ENCODE measurements around the gene TMIGD3. TPM values are rescaled to one million over a fixed set of nuclear protein-coding genes. Genes with fewer than 3 reads are reported as not detected.

TMIGD3 gene
- total RNA-seq, 1 experiment from 2014 or later, result not detected

DNA sequence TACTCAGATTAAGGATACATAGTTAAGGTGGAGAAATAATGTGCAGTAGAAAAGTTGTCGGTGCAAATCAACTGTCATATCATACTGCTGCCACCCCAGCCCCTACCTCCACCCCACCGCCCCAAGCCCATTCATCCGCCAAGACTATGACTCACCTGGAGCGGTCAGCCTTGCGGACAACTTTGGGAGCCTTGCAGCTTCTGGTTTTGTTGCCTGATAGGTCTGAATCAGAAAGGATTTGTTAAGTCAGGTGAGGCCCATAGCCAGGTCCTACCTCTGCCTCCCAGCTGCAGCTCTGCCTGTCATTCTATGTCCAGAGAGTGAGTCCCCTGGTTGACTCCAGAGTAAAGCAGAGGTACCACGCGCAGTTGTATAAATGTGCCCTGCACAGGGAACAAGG is 17.0 kb downstream of the TMIGD3 start (continued):
- TF ChIP-seq, protein P1, sequence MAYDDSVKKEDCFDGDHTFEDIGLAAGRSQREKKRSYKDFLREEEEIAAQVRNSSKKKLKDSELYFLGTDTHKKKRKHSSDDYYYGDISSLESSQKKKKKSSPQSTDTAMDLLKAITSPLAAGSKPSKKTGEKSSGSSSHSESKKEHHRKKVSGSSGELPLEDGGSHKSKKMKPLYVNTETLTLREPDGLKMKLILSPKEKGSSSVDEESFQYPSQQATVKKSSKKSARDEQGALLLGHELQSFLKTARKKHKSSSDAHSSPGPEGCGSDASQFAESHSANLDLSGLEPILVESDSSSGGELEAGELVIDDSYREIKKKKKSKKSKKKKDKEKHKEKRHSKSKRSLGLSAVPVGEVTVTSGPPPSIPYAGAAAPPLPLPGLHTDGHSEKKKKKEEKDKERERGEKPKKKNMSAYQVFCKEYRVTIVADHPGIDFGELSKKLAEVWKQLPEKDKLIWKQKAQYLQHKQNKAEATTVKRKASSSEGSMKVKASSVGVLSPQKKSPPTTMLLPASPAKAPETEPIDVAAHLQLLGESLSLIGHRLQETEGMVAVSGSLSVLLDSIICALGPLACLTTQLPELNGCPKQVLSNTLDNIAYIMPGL (CRISPR knock-in tag; IDR thresholded peaks at IDR 0.05), result no peak
- TF ChIP-seq, protein P2, sequence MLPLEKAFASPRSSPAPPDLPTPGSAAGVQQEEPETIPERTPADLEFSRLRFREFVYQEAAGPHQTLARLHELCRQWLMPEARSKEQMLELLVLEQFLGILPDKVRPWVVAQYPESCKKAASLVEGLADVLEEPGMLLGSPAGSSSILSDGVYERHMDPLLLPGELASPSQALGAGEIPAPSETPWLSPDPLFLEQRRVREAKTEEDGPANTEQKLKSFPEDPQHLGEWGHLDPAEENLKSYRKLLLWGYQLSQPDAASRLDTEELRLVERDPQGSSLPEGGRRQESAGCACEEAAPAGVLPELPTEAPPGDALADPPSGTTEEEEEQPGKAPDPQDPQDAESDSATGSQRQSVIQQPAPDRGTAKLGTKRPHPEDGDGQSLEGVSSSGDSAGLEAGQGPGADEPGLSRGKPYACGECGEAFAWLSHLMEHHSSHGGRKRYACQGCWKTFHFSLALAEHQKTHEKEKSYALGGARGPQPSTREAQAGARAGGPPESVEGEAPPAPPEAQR (CRISPR knock-in tag; IDR thresholded peaks at IDR 0.05), result no peak
- TF ChIP-seq, protein P3, sequence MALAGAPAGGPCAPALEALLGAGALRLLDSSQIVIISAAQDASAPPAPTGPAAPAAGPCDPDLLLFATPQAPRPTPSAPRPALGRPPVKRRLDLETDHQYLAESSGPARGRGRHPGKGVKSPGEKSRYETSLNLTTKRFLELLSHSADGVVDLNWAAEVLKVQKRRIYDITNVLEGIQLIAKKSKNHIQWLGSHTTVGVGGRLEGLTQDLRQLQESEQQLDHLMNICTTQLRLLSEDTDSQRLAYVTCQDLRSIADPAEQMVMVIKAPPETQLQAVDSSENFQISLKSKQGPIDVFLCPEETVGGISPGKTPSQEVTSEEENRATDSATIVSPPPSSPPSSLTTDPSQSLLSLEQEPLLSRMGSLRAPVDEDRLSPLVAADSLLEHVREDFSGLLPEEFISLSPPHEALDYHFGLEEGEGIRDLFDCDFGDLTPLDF (CRISPR knock-in tag; IDR thresholded peaks at IDR 0.05), result no peak

DNA sequence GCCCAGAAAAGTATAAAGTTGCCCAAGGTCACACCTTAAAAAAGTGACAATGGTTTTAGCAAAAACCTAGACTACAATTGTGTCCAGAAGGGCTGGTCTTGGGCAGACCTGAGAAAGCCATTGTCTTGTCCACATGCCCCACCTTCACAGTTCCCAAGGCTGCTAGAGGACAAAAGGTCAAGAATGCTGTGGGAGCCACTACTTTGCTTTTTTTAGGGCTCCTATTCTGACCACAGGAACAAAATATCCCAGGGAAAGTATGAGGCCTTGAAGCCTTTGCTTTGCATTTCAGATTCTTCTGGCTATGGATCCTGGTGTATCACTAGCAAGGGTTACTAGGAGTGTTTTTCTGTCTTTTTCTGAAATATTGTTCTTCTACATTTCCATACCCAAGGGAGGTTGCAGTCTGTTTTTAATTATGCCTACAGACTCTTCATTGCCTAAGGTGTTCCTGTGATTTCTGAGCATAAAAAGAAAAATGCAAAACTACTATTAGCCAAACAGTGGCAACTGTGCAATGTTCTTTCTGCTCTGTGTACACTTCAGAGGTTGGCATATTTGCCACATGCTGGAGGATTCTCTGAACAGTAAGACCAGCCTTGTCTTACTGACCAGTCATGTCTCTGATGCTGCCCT is 18.9 kb downstream of the TMIGD3 start:
- Mint-ChIP-seq H3K9me3 (no peaks in the 10 kb centered on the region), H3K4me1 (no peaks in the 10 kb centered on the region), H3K27ac (no peak overlapping the region), H3K27me3 (ENCODE audit: low read depth) (no peaks in the 10 kb centered on the region), H3K36me3 (no peaks in the 10 kb centered on the region), H3K4me3 (no peak overlapping the region)
- ChIA-PET POLR2A (no interaction called here), CTCF (interaction anchor here (1.7 kb wide), 1 partner anchor 24 kb away, joined by 12 read pairs; no protein-coding TSS in a partner anchor)
- ATAC-seq, result no peak
- no peak for DNase-seq (ENCODE audit: low spot score)
- TF ChIP-seq, protein P4, sequence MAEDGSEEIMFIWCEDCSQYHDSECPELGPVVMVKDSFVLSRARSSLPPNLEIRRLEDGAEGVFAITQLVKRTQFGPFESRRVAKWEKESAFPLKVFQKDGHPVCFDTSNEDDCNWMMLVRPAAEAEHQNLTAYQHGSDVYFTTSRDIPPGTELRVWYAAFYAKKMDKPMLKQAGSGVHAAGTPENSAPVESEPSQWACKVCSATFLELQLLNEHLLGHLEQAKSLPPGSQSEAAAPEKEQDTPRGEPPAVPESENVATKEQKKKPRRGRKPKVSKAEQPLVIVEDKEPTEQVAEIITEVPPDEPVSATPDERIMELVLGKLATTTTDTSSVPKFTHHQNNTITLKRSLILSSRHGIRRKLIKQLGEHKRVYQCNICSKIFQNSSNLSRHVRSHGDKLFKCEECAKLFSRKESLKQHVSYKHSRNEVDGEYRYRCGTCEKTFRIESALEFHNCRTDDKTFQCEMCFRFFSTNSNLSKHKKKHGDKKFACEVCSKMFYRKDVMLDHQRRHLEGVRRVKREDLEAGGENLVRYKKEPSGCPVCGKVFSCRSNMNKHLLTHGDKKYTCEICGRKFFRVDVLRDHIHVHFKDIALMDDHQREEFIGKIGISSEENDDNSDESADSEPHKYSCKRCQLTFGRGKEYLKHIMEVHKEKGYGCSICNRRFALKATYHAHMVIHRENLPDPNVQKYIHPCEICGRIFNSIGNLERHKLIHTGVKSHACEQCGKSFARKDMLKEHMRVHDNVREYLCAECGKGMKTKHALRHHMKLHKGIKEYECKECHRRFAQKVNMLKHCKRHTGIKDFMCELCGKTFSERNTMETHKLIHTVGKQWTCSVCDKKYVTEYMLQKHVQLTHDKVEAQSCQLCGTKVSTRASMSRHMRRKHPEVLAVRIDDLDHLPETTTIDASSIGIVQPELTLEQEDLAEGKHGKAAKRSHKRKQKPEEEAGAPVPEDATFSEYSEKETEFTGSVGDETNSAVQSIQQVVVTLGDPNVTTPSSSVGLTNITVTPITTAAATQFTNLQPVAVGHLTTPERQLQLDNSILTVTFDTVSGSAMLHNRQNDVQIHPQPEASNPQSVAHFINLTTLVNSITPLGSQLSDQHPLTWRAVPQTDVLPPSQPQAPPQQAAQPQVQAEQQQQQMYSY (CRISPR knock-in tag; IDR thresholded peaks at IDR 0.05), result no peak
- no peak for TF ChIP-seq ZNF671 (CRISPR knock-in tag; IDR thresholded peaks at IDR 0.05)
- no peak for TF ChIP-seq EMX1 (CRISPR knock-in tag; IDR thresholded peaks at IDR 0.05)
- no peak for TF ChIP-seq ZNF219 (CRISPR knock-in tag; IDR thresholded peaks at IDR 0.05; ENCODE audit: borderline replicate concordance)
- no peak for TF ChIP-seq GRHL2 (CRISPR knock-in tag; IDR thresholded peaks at IDR 0.05; ENCODE audit: insufficient replicate concordance, severe bottlenecking)
- TF ChIP-seq, protein P5, sequence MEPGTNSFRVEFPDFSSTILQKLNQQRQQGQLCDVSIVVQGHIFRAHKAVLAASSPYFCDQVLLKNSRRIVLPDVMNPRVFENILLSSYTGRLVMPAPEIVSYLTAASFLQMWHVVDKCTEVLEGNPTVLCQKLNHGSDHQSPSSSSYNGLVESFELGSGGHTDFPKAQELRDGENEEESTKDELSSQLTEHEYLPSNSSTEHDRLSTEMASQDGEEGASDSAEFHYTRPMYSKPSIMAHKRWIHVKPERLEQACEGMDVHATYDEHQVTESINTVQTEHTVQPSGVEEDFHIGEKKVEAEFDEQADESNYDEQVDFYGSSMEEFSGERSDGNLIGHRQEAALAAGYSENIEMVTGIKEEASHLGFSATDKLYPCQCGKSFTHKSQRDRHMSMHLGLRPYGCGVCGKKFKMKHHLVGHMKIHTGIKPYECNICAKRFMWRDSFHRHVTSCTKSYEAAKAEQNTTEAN (CRISPR knock-in tag; IDR thresholded peaks at IDR 0.05), result no peak
- no peak for TF ChIP-seq JUN (CRISPR knock-in tag; IDR thresholded peaks at IDR 0.05)
- TF ChIP-seq ZNF121 (CRISPR knock-in tag; IDR thresholded peaks at IDR 0.05), result no peak
- no peak for TF ChIP-seq IRF2 (CRISPR knock-in tag; IDR thresholded peaks at IDR 0.05; ENCODE audit: borderline replicate concordance, low read depth)
- no peak for TF ChIP-seq SMAD4 (CRISPR knock-in tag; IDR thresholded peaks at IDR 0.05)
- TF ChIP-seq, protein P6, sequence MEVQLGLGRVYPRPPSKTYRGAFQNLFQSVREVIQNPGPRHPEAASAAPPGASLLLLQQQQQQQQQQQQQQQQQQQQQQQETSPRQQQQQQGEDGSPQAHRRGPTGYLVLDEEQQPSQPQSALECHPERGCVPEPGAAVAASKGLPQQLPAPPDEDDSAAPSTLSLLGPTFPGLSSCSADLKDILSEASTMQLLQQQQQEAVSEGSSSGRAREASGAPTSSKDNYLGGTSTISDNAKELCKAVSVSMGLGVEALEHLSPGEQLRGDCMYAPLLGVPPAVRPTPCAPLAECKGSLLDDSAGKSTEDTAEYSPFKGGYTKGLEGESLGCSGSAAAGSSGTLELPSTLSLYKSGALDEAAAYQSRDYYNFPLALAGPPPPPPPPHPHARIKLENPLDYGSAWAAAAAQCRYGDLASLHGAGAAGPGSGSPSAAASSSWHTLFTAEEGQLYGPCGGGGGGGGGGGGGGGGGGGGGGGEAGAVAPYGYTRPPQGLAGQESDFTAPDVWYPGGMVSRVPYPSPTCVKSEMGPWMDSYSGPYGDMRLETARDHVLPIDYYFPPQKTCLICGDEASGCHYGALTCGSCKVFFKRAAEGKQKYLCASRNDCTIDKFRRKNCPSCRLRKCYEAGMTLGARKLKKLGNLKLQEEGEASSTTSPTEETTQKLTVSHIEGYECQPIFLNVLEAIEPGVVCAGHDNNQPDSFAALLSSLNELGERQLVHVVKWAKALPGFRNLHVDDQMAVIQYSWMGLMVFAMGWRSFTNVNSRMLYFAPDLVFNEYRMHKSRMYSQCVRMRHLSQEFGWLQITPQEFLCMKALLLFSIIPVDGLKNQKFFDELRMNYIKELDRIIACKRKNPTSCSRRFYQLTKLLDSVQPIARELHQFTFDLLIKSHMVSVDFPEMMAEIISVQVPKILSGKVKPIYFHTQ (CRISPR knock-in tag; IDR thresholded peaks at IDR 0.05), result no peak
- no peak for TF ChIP-seq RELA (CRISPR knock-in tag; IDR thresholded peaks at IDR 0.05; ENCODE audit: borderline replicate concordance)
- no peak for TF ChIP-seq RORB (CRISPR knock-in tag; IDR thresholded peaks at IDR 0.05)
- TF ChIP-seq, protein P7, sequence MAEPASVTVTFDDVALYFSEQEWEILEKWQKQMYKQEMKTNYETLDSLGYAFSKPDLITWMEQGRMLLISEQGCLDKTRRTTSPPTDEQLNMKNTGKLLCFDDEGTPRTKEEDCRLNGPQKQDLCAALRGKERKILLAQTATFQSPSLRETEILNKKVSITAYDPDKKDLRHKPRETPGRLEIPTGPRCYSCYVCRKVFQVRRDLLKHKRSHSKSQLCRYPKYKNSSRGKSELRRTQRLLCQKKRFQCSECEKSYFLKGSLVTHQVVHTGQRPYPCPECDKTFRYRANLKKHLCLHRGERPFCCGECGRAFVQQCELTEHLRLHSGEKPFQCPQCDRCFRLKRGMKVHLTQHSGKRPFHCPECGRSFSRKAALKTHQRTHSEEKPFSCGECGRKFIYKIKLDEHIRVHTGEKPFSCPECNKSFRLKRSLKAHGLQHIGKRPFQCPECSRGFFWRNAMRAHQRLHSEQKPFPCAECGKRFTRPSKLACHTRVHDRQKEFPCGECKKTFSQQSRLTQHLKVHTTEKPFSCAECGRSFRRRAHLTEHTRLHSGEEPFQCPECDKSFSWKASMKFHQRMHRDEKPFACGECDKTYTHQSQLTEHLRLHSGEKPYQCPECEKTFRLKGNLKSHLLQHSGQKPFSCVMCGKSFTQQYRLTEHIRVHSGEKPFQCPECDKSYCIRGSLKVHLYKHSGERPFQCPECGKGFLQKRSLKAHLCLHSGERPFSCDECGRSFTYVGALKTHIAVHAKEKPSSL (CRISPR knock-in tag; conservative IDR thresholded peaks at IDR 0.05), result no peak
- TF ChIP-seq ESRRA (CRISPR knock-in tag; IDR thresholded peaks at IDR 0.05; ENCODE audit: borderline replicate concordance), result no peak
- TF ChIP-seq, protein P8, sequence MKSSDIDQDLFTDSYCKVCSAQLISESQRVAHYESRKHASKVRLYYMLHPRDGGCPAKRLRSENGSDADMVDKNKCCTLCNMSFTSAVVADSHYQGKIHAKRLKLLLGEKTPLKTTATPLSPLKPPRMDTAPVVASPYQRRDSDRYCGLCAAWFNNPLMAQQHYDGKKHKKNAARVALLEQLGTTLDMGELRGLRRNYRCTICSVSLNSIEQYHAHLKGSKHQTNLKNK (CRISPR knock-in tag; IDR thresholded peaks at IDR 0.05), result no peak
